H1 (cell line): ENCODE results near the gene PEAK1. TPM values are rescaled to one million over a fixed set of nuclear protein-coding genes. Genes with fewer than 3 reads are reported as not detected.

ENCODE experiments used
- CBX8 ChIP-seq: fragments of 300-800, 300-1000 bp; sonication (generic); IDR thresholded peaks from 2 replicates; pipeline ENCODE4 v1.7.1; 2016; ENCODE audit warnings: low read depth, low read length, borderline replicate concordance
- CHD1 ChIP-seq: IDR thresholded peaks from 2 replicates; pipeline ENCODE4 v1.6.1; 2012; ENCODE audit warnings: low read depth, low read length, improper control_type of control experiment
- EP300 ChIP-seq, 2 experiments: IDR thresholded peaks; 1 replicate in 1 of 2; 2 replicates in 1 of 2; pipeline ENCODE4 v1.6.1; 2011 to 2012; ENCODE audit warnings: low read depth in 2 of 2, low read length in 2 of 2, mild to moderate bottlenecking in 2 of 2, borderline replicate concordance in 1 of 2, inconsistent platforms in 1 of 2, moderate library complexity in 1 of 2
- KDM5A ChIP-seq: fragments of 200-600 bp; IDR thresholded peaks from 2 replicates; pipeline ENCODE4 v1.7.1; 2012; ENCODE audit warnings: mild to moderate bottlenecking, low read length, inconsistent platforms, mixed read lengths
- POLR2A ChIP-seq, 2 experiments: IDR thresholded peaks; 1 replicate in 1 of 2; 2 replicates in 1 of 2; pipeline ENCODE4 v1.6.1; 2011; ENCODE audit warnings: low read depth in 2 of 2, low read length in 2 of 2, mild to moderate bottlenecking in 2 of 2; ENCODE audit errors: control extremely low read depth in 1 of 2
- SIX5 ChIP-seq: IDR thresholded peaks from 2 replicates; pipeline ENCODE4 v1.6.1; 2011; ENCODE audit warnings: mild to moderate bottlenecking, low read depth, low read length
- TAF1 ChIP-seq: IDR thresholded peaks from 2 replicates; pipeline ENCODE4 v1.6.1; 2011; ENCODE audit warnings: mild to moderate bottlenecking, low read depth, low read length
- YY1 ChIP-seq: IDR thresholded peaks from 2 replicates; pipeline ENCODE4 v1.6.1; 2011; ENCODE audit warnings: low read depth, mild to moderate bottlenecking, low read length
- polyA plus RNA-seq, 7 experiments: library from polyadenylated mRNA; depleted of rRNA in 3 of 7; stranded (reverse) in 5 of 7; unstranded in 2 of 7; fragments of >200 nt in 5 of 7; fragments of 200-250 nt in 2 of 7; gene quantifications; 1 replicate in 5 of 7; 2 replicates in 1 of 7; 4 replicates in 1 of 7; pipeline versions ENCODE4 v1.2.1 to v1.2.3, GENCODE V29; 2011 to 2013; ENCODE audit warnings: missing spikeins in 2 of 7, mixed read lengths in 2 of 7
- total RNA-seq: library from RNA; stranded (reverse); fragmentation: NEBNext Ultra II Directional; extraction: Animal tissue kit (Norgen Biotek cat#: 25700); gene quantifications from 2 replicates; pipeline ENCODE4 v1.2.1, GENCODE V29; 2021

The PEAK1 gene
- total and polyA plus RNA-seq, 2 of the 8 experiments (the other 6 are each of a cell fraction or from before 2014, with no cell fraction given), result 8.8 to 44.8 TPM

- TF ChIP-seq TAF1 (no peak), EP300 (IDR thresholded peaks at IDR 0.05; ENCODE audit: borderline replicate concordance in 1 of 2, low read depth in 2 of 2, low read length in 2 of 2) (no peak), CHD1 (no peak), KDM5A (no peak), CBX8 (no peak), SIX5 (no peak), POLR2A (IDR thresholded peaks at IDR 0.05; ENCODE audit: control extremely low read depth in 1 of 2, low read depth in 2 of 2, low read length in 2 of 2) (no peak), YY1 (no peak)
Observed at GRCh38 chr15:77347197-77347596, 72.7 kb downstream of the PEAK1 start (continued).
